A549 treated with RU486 at 1 μM for 4 hours (cell line): Measurements from ENCODE around the gene COX4I2. TPM values are rescaled to one million over a fixed set of nuclear protein-coding genes. Genes with fewer than 3 reads are reported as not detected.

ENCODE experiments used
- total RNA-seq: library from RNA; stranded (reverse); fragments of 200-300 nt; extraction: Qiagen RNA extraction; gene quantifications from 5 replicates; pipeline ENCODE4 v1.2.3, GENCODE V29; 2022; ENCODE audit warnings: low read depth

COX4I2 gene
- not detected in 5 replicates for total RNA-seq

GRCh38 chr20:31637660-31638059 is at the start of gene COX4I2:
Gene COX4I2 (plus strand): TSS chr20:31637912. CDS start chr20:31639018, 1,106 bp downstream.

GRCh38 chr20:31605031-31605901 is 32.4 kb upstream of the COX4I2 start, which contains the start of gene ID1:
Gene ID1 (plus strand): TSS chr20:31605289. CDS start chr20:31605388, 99 bp downstream.

Other genes with a start within 250 kb of the COX4I2 start
- not detected in 5 replicates for gene DEFB119, start 247.3 kb upstream of the COX4I2 start, total RNA-seq
- gene DEFB121, start 231.7 kb upstream of the COX4I2 start, total RNA-seq: not detected in 5 replicates
- gene DEFB123, start 197.3 kb upstream of the COX4I2 start, total RNA-seq: not detected in 5 replicates
- not detected in 5 replicates for gene DEFB124, start 162.8 kb upstream of the COX4I2 start, total RNA-seq
- 0.11 to 0.20 TPM (median 0.15 TPM) in 3 of 5 replicates, not detected in the others for gene REM1, start 162.6 kb upstream of the COX4I2 start, total RNA-seq
- gene HM13, start 123.5 kb upstream of the COX4I2 start, total RNA-seq: 200 to 267 TPM (median 242 TPM) in 5 replicates
- gene ID1, start 32.6 kb upstream of the COX4I2 start, total RNA-seq: 204 to 340 TPM (median 288 TPM) in 5 replicates
- 170 to 183 TPM (median 181 TPM) in 5 replicates for gene BCL2L1, start 85.0 kb downstream of the COX4I2 start, total RNA-seq
- 99.8 to 120 TPM (median 109 TPM) in 5 replicates for gene TPX2, start 101.4 kb downstream of the COX4I2 start, total RNA-seq
- gene MYLK2, start 181.4 kb downstream of the COX4I2 start, total RNA-seq: 0.37 to 0.86 TPM (median 0.46 TPM) in 5 replicates
- gene FOXS1, start 207.7 kb downstream of the COX4I2 start, total RNA-seq: 0.46 to 1.2 TPM (median 0.77 TPM) in 5 replicates
- gene DUSP15, start 232.6 kb downstream of the COX4I2 start, total RNA-seq: 0.57 to 1.8 TPM (median 0.95 TPM) in 5 replicates
- 0.03 to 0.15 TPM (median 0.09 TPM) in 5 replicates for gene TTLL9, start 232.7 kb downstream of the COX4I2 start, total RNA-seq